Astrocyte (in vitro differentiated cells and primary cell): Measurements from ENCODE around the gene MICAL2. TPM values are rescaled to one million over a fixed set of nuclear protein-coding genes. Genes with fewer than 3 reads are reported as not detected.

Source experiments
- DNase-seq: peaks from one replicate; pipeline ENCODE4 v3.0.0-alpha.2; 2010; ENCODE audit warnings: low read depth
- FAIRE-seq: peaks from 2 replicates; lab custom pipeline; 2011; peaks lifted over from hg19 to GRCh38; lab: Jason Lieb, UNC
- H2AFZ ChIP-seq: 2 replicates; pipeline ENCODE4 v1.6.0; 2012; ENCODE audit warnings: low read depth, low read length, inconsistent platforms
- H3K27ac ChIP-seq: 2 replicates; pipeline ENCODE4 v1.5.1; 2011; ENCODE audit warnings: low read depth, low read length, inconsistent platforms
- H3K27me3 ChIP-seq: 2 replicates; pipeline ENCODE4 v1.6.0; 2011; ENCODE audit warnings: low read length, inconsistent platforms; ENCODE audit not compliant: insufficient read depth
- H3K36me3 ChIP-seq: 2 replicates; pipeline ENCODE4 v1.5.1; 2011; ENCODE audit warnings: low read length, inconsistent platforms; ENCODE audit not compliant: insufficient read depth
- H3K4me1 ChIP-seq: 2 replicates; pipeline ENCODE4 v1.5.1; 2011; ENCODE audit warnings: low read length, inconsistent platforms; ENCODE audit not compliant: insufficient read depth
- H3K4me2 ChIP-seq: 2 replicates; pipeline ENCODE4 v1.6.0; 2012; ENCODE audit warnings: low read length, inconsistent platforms
- H3K4me3 ChIP-seq: 2 replicates; pipeline ENCODE4 v1.5.1; 2011; ENCODE audit warnings: low read depth, mild to moderate bottlenecking, low read length, inconsistent platforms; ENCODE audit not compliant: insufficient read depth
- H3K79me2 ChIP-seq: 2 replicates; pipeline ENCODE4 v1.6.0; 2012; ENCODE audit warnings: mild to moderate bottlenecking, low read length, inconsistent platforms; ENCODE audit not compliant: insufficient read depth
- H3K9ac ChIP-seq: 2 replicates; pipeline ENCODE4 v1.6.0; 2012; ENCODE audit warnings: mild to moderate bottlenecking, low read length, inconsistent platforms
- H3K9me3 ChIP-seq: 2 replicates; pipeline ENCODE4 v1.5.1; 2012; ENCODE audit warnings: low read depth, mild to moderate bottlenecking, low read length, inconsistent platforms; ENCODE audit not compliant: insufficient read depth
- H4K20me1 ChIP-seq: 2 replicates; pipeline ENCODE4 v1.6.0; 2012; ENCODE audit warnings: low read length, inconsistent platforms; ENCODE audit not compliant: insufficient read depth
- H3K27ac Mint-ChIP-seq: one replicate; pipeline ENCODE4 v1.8.0; 2021; ENCODE audit warnings: mild to moderate bottlenecking, mixed read lengths; ENCODE audit not compliant: unreplicated experiment
- H3K27me3 Mint-ChIP-seq: one replicate; pipeline ENCODE4 v1.8.0; 2021; ENCODE audit warnings: low read depth, mixed read lengths; ENCODE audit not compliant: unreplicated experiment
- H3K36me3 Mint-ChIP-seq: one replicate; pipeline ENCODE4 v1.8.0; 2021; ENCODE audit warnings: low read depth, mixed read lengths; ENCODE audit not compliant: unreplicated experiment
- H3K4me1 Mint-ChIP-seq: one replicate; pipeline ENCODE4 v1.8.0; 2021; ENCODE audit warnings: low read depth, mixed read lengths; ENCODE audit not compliant: unreplicated experiment
- H3K4me3 Mint-ChIP-seq: one replicate; pipeline ENCODE4 v1.8.0; 2021; ENCODE audit warnings: mild to moderate bottlenecking, moderate library complexity, mixed read lengths; ENCODE audit not compliant: unreplicated experiment
- H3K9me3 Mint-ChIP-seq: one replicate; pipeline ENCODE4 v1.8.0; 2021; ENCODE audit warnings: mild to moderate bottlenecking, mixed read lengths; ENCODE audit not compliant: unreplicated experiment
- EZH2 ChIP-seq: IDR thresholded peaks from 2 replicates; pipeline ENCODE4 v1.6.1; 2012; ENCODE audit warnings: mild to moderate bottlenecking, low read length, inconsistent platforms; ENCODE audit not compliant: insufficient read depth
- total RNA-seq: library from RNA; stranded (reverse); gene quantifications from 2 replicates; pipeline ENCODE4 v1.2.1, GENCODE V29; 2021
- TF ChIP-seq, protein P1 (sequence below): IDR thresholded peaks from 2 replicates; pipeline ENCODE4 v1.5.1; 2011; ENCODE audit warnings: low read depth, mild to moderate bottlenecking, inconsistent platforms, low read length, moderate library complexity; ENCODE audit not compliant: insufficient read depth

Gene MICAL2
- total RNA-seq, 1 donor from 2014 or later = 357 TPM

DNA sequence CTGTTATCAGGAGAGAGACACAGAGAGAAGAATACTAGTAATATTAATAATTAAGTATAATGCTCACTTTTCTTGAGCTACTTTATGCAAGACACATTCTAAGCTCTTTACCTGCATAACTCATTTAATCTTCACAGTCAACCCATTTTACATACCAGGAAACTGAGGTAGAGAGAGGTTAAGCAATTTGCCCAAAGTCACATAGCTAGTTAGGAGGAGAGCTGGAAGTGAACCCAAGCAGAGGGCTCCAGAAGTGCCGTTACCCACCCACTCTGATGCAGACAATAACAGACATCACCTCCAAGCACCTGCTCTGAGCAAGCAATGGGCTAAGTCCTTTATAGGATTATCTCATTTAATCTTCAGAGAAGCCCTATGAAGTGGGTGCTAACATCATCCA is 24.8 kb downstream of the MICAL2 start:
- H3K9me3 Mint-ChIP-seq = no peaks in the 10 kb centered on the region
- H3K4me3 Mint-ChIP-seq = no peak overlapping the region
- DNase-seq (no peak), FAIRE-seq (no peak)
- Histone ChIP-seq H3K4me1 (peaks cover 58% of the 10 kb centered on the region), H3K36me3 (peaks cover 44% of the 10 kb centered on the region), H3K4me3 (no peak overlapping the region), H3K79me2 (peaks cover 98% of the 10 kb centered on the region), H4K20me1 (peaks cover 68% of the 10 kb centered on the region), H3K4me2 (no peak overlapping the region), H3K9me3 (no peaks in the 10 kb centered on the region), H3K27me3 (no peaks in the 10 kb centered on the region), H2AFZ (no peak overlapping the region), H3K27ac (no peak overlapping the region), H3K9ac (no peak overlapping the region)
- peak overlapping the region; percentile 51 for H3K27ac Mint-ChIP-seq
- peaks cover 26% of the 10 kb centered on the region for H3K36me3 Mint-ChIP-seq
- TF ChIP-seq EZH2 = no peak
- TF ChIP-seq, protein P1, sequence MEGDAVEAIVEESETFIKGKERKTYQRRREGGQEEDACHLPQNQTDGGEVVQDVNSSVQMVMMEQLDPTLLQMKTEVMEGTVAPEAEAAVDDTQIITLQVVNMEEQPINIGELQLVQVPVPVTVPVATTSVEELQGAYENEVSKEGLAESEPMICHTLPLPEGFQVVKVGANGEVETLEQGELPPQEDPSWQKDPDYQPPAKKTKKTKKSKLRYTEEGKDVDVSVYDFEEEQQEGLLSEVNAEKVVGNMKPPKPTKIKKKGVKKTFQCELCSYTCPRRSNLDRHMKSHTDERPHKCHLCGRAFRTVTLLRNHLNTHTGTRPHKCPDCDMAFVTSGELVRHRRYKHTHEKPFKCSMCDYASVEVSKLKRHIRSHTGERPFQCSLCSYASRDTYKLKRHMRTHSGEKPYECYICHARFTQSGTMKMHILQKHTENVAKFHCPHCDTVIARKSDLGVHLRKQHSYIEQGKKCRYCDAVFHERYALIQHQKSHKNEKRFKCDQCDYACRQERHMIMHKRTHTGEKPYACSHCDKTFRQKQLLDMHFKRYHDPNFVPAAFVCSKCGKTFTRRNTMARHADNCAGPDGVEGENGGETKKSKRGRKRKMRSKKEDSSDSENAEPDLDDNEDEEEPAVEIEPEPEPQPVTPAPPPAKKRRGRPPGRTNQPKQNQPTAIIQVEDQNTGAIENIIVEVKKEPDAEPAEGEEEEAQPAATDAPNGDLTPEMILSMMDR = no peak
- peaks cover 47% of the 10 kb centered on the region for H3K4me1 Mint-ChIP-seq
- no peaks in the 10 kb centered on the region for H3K27me3 Mint-ChIP-seq

DNA sequence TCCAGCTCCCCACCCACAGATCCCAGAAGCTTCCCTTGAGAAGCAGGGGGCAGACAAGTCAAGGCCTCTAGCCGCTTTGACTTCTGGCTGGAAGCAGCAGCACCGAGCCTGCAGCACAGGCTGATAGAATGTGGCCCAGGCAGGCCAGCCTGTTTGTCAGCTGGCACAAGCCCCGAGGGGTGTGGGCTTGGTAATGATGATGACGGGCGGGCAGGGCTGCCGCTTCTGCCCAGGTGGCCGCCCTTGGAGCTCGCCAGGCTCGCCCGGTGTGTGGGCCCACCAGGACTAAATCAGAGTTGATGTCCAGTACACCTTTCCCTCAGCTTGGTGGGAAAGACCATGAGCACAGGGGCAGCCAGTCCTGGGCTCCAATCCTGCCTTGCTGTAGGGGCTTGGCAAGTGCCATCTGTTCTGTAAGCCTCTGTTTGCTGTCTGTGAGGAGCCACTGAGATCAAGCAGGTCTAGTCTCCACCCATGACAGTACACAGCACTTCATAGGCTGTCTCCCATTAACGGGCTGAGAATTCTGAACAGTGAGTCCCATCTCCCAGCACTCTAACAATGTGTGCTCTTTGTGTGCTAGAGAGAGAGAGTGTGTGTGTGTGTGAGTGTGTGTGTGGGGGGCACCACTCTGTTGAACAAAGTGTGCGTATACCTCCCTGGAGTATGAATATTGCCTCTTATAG is 26.8 kb downstream of the MICAL2 start:
- no peak for FAIRE-seq
- peak overlapping the region; percentile 97 for H3K27ac ChIP-seq
- H3K27me3 Mint-ChIP-seq = no peaks in the 10 kb centered on the region

More for the DNA sequence above, 26.8 kb downstream of the MICAL2 start:
- peaks cover 48% of the 10 kb centered on the region for H3K36me3 ChIP-seq
- no peak overlapping the region for H3K4me3 ChIP-seq
- no peak overlapping the region for H3K4me3 Mint-ChIP-seq
- peak overlapping the region; percentile 45 for H3K4me2 ChIP-seq
- H3K4me1 ChIP-seq = peaks cover 62% of the 10 kb centered on the region
- H3K9me3 Mint-ChIP-seq = no peaks in the 10 kb centered on the region
- no peak overlapping the region for H3K27ac Mint-ChIP-seq
- H4K20me1 ChIP-seq = peaks cover 69% of the 10 kb centered on the region
- peaks cover 57% of the 10 kb centered on the region for H3K4me1 Mint-ChIP-seq
- H3K36me3 Mint-ChIP-seq = peaks cover 38% of the 10 kb centered on the region
- H2AFZ ChIP-seq = no peak overlapping the region
- no peaks in the 10 kb centered on the region for H3K27me3 ChIP-seq
- H3K9ac ChIP-seq = peak overlapping the region; percentile 83
- H3K79me2 ChIP-seq = peaks cover 100% of the 10 kb centered on the region
- TF ChIP-seq, protein P1 = no peak
- no peak for TF ChIP-seq EZH2
- no peak for DNase-seq
- H3K9me3 ChIP-seq = no peaks in the 10 kb centered on the region
